ENCODE measurements around the gene CDKN2A. TPM values are rescaled to one million over a fixed set of nuclear protein-coding genes. Genes with fewer than 3 reads are reported as not detected.

CDKN2A gene
- total RNA-seq, 1 experiment from 2014 or later = 257 TPM

- TF ChIP-seq, protein P1, sequence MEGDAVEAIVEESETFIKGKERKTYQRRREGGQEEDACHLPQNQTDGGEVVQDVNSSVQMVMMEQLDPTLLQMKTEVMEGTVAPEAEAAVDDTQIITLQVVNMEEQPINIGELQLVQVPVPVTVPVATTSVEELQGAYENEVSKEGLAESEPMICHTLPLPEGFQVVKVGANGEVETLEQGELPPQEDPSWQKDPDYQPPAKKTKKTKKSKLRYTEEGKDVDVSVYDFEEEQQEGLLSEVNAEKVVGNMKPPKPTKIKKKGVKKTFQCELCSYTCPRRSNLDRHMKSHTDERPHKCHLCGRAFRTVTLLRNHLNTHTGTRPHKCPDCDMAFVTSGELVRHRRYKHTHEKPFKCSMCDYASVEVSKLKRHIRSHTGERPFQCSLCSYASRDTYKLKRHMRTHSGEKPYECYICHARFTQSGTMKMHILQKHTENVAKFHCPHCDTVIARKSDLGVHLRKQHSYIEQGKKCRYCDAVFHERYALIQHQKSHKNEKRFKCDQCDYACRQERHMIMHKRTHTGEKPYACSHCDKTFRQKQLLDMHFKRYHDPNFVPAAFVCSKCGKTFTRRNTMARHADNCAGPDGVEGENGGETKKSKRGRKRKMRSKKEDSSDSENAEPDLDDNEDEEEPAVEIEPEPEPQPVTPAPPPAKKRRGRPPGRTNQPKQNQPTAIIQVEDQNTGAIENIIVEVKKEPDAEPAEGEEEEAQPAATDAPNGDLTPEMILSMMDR (IDR thresholded peaks at IDR 0.05; ENCODE audit: unreplicated experiment) = no peak
- H3K27me3 Mint-ChIP-seq (ENCODE audit: unreplicated experiment) = no peaks in the 10 kb centered on the region
- peaks cover 21% of the 10 kb centered on the region for H3K4me1 Mint-ChIP-seq (ENCODE audit: low read depth, unreplicated experiment)
- intact Hi-C loops (cut with micrococcal nuclease; ENCODE audit: unreplicated experiment) = loop anchor here (5.0 kb wide), 1 partner anchor 236 kb away; no protein-coding TSS in a partner anchor
- no peaks in the 10 kb centered on the region for H3K9me3 Mint-ChIP-seq (ENCODE audit: low read depth, unreplicated experiment)
- peak overlapping the region; percentile 64 for H3K27ac Mint-ChIP-seq (ENCODE audit: unreplicated experiment)
- peak overlapping the region; percentile 96 for H3K4me3 Mint-ChIP-seq (ENCODE audit: low read depth, unreplicated experiment)
- peaks cover 50% of the 10 kb centered on the region for H3K36me3 Mint-ChIP-seq (ENCODE audit: insufficient read depth, unreplicated experiment)
- DNase-seq = no peak
- CTCF ChIA-PET = interaction anchor here (3.1 kb wide), 1 partner anchor 10 kb away, joined by 11 read pairs; the partner anchor contains the start of genes CDKN2A and CDKN2B-AS1
- BruUV-seq (replicated peaks) = no TSS peak
Measured at GRCh38 chr9:22005702-22006606, 11.8 kb upstream of the CDKN2A start.

- peak overlapping the region; percentile 96 for H3K4me3 Mint-ChIP-seq (ENCODE audit: low read depth, unreplicated experiment)
- TF ChIP-seq, protein P1 (IDR thresholded peaks at IDR 0.05; ENCODE audit: unreplicated experiment) = no peak
- intact Hi-C loops (cut with micrococcal nuclease; ENCODE audit: unreplicated experiment) = loop anchor here (5.0 kb wide), 1 partner anchor 237 kb away; no protein-coding TSS in a partner anchor
- H3K27ac Mint-ChIP-seq (ENCODE audit: unreplicated experiment) = peak overlapping the region; percentile 64
- peaks cover 50% of the 10 kb centered on the region for H3K36me3 Mint-ChIP-seq (ENCODE audit: insufficient read depth, unreplicated experiment)
- no TSS peak for BruUV-seq (replicated peaks)
- CTCF ChIA-PET = no interaction called here
- H3K9me3 Mint-ChIP-seq (ENCODE audit: low read depth, unreplicated experiment) = no peaks in the 10 kb centered on the region
- H3K4me1 Mint-ChIP-seq (ENCODE audit: low read depth, unreplicated experiment) = peaks cover 28% of the 10 kb centered on the region
- no peak for DNase-seq
- H3K27me3 Mint-ChIP-seq (ENCODE audit: unreplicated experiment) = no peaks in the 10 kb centered on the region
Measured at GRCh38 chr9:22005021-22005701, 11.0 kb upstream of the CDKN2A start.

- TF ChIP-seq, protein P1 (IDR thresholded peaks at IDR 0.05; ENCODE audit: unreplicated experiment) = no peak
- no peaks in the 10 kb centered on the region for H3K9me3 Mint-ChIP-seq (ENCODE audit: low read depth, unreplicated experiment)
- intact Hi-C loops (cut with micrococcal nuclease; ENCODE audit: unreplicated experiment) = no loop called here
- H3K27ac Mint-ChIP-seq (ENCODE audit: unreplicated experiment) = no peak overlapping the region
- H3K36me3 Mint-ChIP-seq (ENCODE audit: insufficient read depth, unreplicated experiment) = peaks cover 30% of the 10 kb centered on the region
- no peak overlapping the region for H3K4me3 Mint-ChIP-seq (ENCODE audit: low read depth, unreplicated experiment)
- H3K27me3 Mint-ChIP-seq (ENCODE audit: unreplicated experiment) = no peaks in the 10 kb centered on the region
- no peak for DNase-seq
- CTCF ChIA-PET = no interaction called here
- no TSS peak for BruUV-seq (replicated peaks)
- H3K4me1 Mint-ChIP-seq (ENCODE audit: low read depth, unreplicated experiment) = peaks cover 34% of the 10 kb centered on the region
Measured at GRCh38 chr9:22002038-22002437, 7.8 kb upstream of the CDKN2A start.

DNA sequence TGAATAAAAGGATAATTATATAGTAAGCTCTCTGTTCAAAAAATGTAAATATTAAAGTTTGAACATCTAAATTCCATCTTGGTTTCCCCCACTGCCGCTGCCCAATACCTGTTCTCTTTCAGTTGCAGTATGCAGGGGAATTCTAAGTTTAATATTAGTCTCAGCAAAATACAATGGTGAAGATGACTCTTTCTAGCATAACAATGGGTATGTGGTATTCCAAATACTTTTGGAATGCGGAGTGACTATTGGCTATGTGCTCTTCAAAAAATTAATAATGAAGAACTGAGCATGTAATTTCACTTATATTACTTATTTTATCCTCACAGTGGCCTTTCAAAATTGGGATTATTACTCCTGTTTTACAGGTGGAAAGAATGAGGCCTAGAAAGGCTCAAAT is 3.8 kb upstream of the CDKN2A start:
- BruUV-seq (replicated peaks) = no TSS peak
- intact Hi-C loops (cut with micrococcal nuclease; ENCODE audit: unreplicated experiment) = no loop called here

More for the DNA sequence above, 3.8 kb upstream of the CDKN2A start:
- no peak overlapping the region for H3K4me3 Mint-ChIP-seq (ENCODE audit: low read depth, unreplicated experiment)
- H3K27ac Mint-ChIP-seq (ENCODE audit: unreplicated experiment) = no peak overlapping the region
- peaks cover 37% of the 10 kb centered on the region for H3K36me3 Mint-ChIP-seq (ENCODE audit: insufficient read depth, unreplicated experiment)
- no peak for DNase-seq
- CTCF ChIA-PET = no interaction called here
- TF ChIP-seq, protein P1 (IDR thresholded peaks at IDR 0.05; ENCODE audit: unreplicated experiment) = no peak
- H3K27me3 Mint-ChIP-seq (ENCODE audit: unreplicated experiment) = no peaks in the 10 kb centered on the region
- no peaks in the 10 kb centered on the region for H3K9me3 Mint-ChIP-seq (ENCODE audit: low read depth, unreplicated experiment)
- peaks cover 26% of the 10 kb centered on the region for H3K4me1 Mint-ChIP-seq (ENCODE audit: low read depth, unreplicated experiment)

All from Calu3 (cell line).